Inferior parietal cortex (tissue), 1 donor: Measurements from ENCODE around the gene BEND3.
"Not testable (repeated sequence)": the region's sequence is repeated elsewhere in the genome, so short reads cannot be mapped to it uniquely, and the experiment has no call there.

Experiments
- DNase-seq: peaks from one replicate; pipeline ENCODE4 v3.0.0-alpha.2; 2016; ENCODE audit errors: extremely low spot score

The BEND3 gene

GRCh38 chr6:107033126-107033525 lies 82.2 kb downstream of the BEND3 start:
- DNase-seq: no peak

DNA sequence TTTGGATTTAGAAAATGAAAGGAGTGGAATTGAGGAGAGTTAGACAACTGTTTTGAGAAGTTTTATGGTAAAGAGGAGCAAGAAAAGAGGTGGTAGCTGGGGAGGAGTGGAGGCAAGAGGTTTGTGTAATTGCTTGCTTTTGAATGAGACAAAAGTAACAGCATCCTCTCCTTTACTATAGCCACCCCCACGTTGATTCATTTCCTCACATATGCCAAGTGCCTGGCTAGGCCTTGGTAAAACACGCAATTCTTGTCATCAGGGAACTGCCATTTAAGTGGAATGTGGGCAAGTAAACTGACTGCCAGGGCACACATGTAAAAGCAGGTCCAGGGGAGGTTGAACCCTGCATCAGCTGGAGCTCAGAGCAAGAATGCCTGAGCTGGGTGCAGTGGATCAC lies 83.3 kb downstream of the BEND3 start:
- DNase-seq: no peak

DNA sequence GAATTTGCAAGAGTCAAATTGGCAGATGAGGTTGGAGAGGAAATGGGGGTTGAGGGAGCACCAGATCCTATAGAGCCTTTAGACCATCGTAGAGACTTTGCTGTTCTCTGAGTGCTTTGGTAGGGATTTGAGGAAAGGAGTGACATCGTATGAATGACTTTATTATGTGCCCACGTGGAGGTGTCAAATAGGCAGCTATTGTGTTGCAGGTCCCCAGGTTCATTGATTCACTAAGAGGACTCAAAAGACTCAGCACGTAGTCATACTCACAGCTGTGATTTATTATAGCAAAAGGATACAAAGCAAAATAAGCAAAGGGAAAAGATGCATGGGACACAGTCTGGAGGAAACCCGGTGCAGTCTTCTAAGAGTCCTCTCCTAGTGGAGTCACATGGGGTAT lies 85.2 kb downstream of the BEND3 start:
- DNase-seq: no peak

- DNase-seq: no peak
These were observed 88.3 kb downstream of the BEND3 start for GRCh38 chr6:107026965-107027364.

DNA sequence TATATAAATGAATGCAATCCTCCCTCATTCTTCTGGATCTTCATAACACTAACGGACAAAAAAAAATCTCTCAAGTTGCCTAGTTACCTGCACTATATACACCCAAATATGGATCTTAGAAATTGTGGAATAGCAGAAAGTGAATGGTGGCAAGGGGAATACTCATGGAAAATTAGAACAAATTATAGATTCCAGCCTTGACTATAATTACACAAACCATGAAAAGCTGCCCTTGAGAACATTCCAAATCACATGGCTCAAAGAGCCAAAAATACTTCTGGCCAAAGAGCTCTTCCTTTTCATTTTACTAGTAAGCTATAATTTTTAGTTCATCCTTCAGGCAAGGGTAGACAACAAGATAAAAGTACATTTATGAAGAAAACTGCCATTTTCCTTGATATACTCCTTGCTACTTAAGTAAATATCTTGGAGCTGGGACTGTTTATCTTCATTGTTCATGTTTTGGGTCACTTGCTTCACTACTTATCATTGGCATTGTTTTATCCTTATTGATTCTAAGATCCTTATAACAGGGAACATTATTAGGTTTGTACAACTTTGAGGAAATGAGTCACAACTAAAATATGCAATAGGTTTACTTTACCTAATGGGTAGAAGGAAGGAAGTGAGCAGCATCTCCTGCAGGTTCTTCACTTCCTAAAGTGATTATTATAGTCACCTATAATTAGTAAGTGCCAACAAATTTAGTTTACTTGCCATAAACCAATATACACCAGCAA lies 93.7 kb downstream of the BEND3 start:
- peak; percentile 17 for DNase-seq

DNA sequence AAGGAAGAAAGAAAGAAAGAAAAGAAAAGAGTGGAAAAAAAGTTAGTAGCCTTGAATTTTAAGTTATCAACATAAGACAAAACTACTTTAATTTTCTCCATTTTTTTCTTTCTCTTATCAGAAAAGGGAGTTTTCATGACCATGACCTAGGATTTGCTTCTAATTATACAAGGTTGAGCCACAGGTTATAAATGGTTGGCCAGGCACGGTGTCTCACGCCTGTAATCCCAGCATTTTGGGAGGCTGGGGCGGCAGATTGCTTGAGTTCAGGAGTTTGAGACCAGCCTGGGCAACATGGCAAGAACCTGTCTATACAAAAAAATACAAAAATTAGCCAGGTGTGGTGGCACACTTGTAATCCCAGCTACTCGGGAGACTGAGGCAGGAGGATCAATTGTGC lies 95.1 kb downstream of the BEND3 start:
- no peak for DNase-seq

DNA sequence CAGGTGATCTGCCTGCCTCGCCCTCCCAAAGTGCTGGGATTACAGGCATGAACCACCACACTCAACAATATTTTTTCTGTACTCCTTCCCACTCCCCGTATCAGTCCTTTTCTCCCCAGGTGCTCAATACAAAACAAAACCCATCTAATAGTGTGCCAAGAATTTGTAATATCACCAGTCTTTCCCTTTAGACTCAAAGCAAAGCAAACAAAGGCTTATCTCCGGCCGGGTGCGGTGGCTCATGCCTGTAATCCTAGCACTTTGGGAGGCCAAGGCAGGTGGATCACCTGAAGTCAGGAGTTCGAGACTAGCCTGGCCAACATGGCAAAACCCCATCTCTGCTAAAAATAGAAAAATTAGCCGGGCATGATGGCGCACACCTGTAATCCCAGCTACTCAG lies 95.7 kb downstream of the BEND3 start:
- not testable (repeated sequence) for DNase-seq

- DNase-seq: no peak
These were observed 96.3 kb downstream of the BEND3 start for GRCh38 chr6:107019047-107019446.
